Neural crest cell (in vitro differentiated cells): ENCODE results near the gene TIMM23. TPM values are rescaled to one million over a fixed set of nuclear protein-coding genes. Genes with fewer than 3 reads are reported as not detected.

Experiments
- DNase-seq: peaks from one replicate; pipeline ENCODE4 v3.0.0; 2021; ENCODE audit warnings: low read depth, mixed read lengths, low spot score
- H3K27ac Mint-ChIP-seq: one replicate; pipeline ENCODE4 v1.8.0; 2021; ENCODE audit warnings: mild to moderate bottlenecking, mixed read lengths; ENCODE audit not compliant: unreplicated experiment
- H3K27me3 Mint-ChIP-seq: 2 replicates; pipeline ENCODE4 v1.8.0; 2021; ENCODE audit warnings: low read depth, mild to moderate bottlenecking, mixed read lengths
- H3K36me3 Mint-ChIP-seq: 2 replicates; pipeline ENCODE4 v1.8.0; 2021; ENCODE audit warnings: low read depth, mild to moderate bottlenecking, mixed read lengths
- H3K4me1 Mint-ChIP-seq: 2 replicates; pipeline ENCODE4 v1.8.0; 2021; ENCODE audit warnings: mixed read lengths
- H3K4me3 Mint-ChIP-seq: one replicate; pipeline ENCODE4 v1.8.0; 2021; ENCODE audit warnings: mild to moderate bottlenecking, mixed read lengths
- H3K9me3 Mint-ChIP-seq: 2 replicates; pipeline ENCODE4 v1.8.0; 2021; ENCODE audit warnings: mixed read lengths
- total RNA-seq: library from RNA; stranded (reverse); gene quantifications from 2 replicates; pipeline ENCODE4 v1.2.1, GENCODE V29; 2021
- TF ChIP-seq, protein P1 (sequence below): fragments of 200-600 bp; sonication (generic); conservative IDR thresholded peaks from 2 replicates; pipeline ENCODE4 v1.5.0; 2021; ENCODE audit warnings: antibody characterized with exemption, mild to moderate bottlenecking

TIMM23 gene
- total RNA-seq, 1 donor from 2014 or later, result 73.9 TPM

DNA sequence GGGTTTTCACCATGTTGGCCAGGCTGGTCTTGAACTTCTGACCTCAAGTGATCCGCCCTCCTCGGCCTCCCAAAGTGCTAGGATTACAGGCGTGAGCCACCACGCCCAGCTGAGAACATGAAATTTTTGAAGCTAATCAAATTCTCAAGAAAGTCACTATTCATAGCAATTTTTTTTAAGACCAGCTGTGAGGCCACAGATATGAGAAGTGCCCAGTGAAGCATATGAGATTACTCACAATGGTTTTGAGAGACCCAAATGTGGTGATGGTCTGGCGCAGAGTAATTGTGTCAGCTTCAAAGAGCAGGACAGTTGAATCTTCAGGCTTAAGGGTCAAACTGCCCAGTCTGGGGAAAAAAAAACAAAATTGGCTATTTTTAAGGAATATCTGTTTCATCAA, 41.9 kb downstream of the TIMM23 start:
- no peaks in the 10 kb centered on the region for H3K4me1 Mint-ChIP-seq
- H3K9me3 Mint-ChIP-seq, result no peaks in the 10 kb centered on the region
- no peaks in the 10 kb centered on the region for H3K27me3 Mint-ChIP-seq
- peaks cover 12% of the 10 kb centered on the region for H3K36me3 Mint-ChIP-seq
- no peak overlapping the region for H3K27ac Mint-ChIP-seq
- TF ChIP-seq, protein P1, sequence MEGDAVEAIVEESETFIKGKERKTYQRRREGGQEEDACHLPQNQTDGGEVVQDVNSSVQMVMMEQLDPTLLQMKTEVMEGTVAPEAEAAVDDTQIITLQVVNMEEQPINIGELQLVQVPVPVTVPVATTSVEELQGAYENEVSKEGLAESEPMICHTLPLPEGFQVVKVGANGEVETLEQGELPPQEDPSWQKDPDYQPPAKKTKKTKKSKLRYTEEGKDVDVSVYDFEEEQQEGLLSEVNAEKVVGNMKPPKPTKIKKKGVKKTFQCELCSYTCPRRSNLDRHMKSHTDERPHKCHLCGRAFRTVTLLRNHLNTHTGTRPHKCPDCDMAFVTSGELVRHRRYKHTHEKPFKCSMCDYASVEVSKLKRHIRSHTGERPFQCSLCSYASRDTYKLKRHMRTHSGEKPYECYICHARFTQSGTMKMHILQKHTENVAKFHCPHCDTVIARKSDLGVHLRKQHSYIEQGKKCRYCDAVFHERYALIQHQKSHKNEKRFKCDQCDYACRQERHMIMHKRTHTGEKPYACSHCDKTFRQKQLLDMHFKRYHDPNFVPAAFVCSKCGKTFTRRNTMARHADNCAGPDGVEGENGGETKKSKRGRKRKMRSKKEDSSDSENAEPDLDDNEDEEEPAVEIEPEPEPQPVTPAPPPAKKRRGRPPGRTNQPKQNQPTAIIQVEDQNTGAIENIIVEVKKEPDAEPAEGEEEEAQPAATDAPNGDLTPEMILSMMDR, result no peak
- no peak for DNase-seq
- no peak overlapping the region for H3K4me3 Mint-ChIP-seq

DNA sequence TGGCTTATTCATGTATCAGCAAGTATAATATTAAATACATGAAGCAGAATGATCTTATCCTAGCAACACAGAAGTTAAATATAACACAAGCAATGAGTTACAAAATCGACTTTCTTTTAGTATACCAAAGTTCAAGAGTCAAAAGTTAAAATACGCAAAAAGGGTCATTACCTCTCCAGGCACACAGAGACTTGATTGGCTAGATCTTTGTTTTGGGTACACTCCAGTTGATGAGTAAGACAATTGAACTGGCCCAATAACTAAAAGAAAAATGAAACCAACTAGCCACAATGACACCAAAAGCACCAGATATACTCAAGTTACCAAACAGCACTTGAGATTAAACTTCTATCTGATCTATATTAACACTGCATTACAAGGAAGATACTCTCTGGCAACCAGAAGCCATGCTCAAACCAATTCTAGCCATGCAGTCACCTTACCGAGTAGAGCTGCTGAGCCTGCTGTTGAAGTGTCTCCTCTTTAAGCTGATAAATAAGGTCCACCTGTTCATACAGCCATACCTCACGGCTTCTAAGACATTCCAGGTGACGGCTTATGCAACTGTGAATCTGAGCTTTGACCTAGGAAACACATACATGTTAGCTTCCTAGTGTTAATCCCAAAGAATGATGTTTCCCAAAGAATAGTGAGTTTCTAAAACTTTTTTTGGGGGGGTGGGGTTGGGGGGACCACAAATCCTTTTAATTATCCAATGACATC, 42.6 kb downstream of the TIMM23 start:
- Mint-ChIP-seq H3K36me3 (peaks cover 12% of the 10 kb centered on the region), H3K9me3 (no peaks in the 10 kb centered on the region), H3K4me3 (no peak overlapping the region), H3K27me3 (no peaks in the 10 kb centered on the region), H3K4me1 (peaks cover 3% of the 10 kb centered on the region), H3K27ac (no peak overlapping the region)
- TF ChIP-seq, protein P1, result no peak
- DNase-seq, result no peak

DNA sequence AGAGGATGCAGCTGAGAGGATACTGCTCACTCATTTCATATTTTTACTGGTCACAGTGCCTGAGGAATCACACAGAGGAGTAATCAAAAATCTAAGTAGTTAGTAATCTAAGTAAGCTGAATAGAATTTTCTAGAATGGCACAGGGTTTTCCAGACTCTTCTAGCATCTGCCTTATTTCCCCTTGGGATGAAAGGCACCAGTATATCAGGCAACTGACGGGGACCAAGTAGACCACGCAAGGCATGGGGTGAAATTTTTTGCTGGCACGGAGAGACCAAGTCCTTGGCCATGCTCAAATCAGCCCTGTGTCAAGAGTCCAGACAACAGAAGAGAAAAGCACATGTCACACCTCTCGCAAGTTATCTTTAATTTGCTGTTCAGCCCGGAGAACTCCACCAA, 43.9 kb downstream of the TIMM23 start:
- no peaks in the 10 kb centered on the region for H3K9me3 Mint-ChIP-seq
- H3K27me3 Mint-ChIP-seq, result no peaks in the 10 kb centered on the region
- H3K36me3 Mint-ChIP-seq, result peaks cover 12% of the 10 kb centered on the region
- TF ChIP-seq, protein P1, result no peak
- H3K4me1 Mint-ChIP-seq, result peaks cover 5% of the 10 kb centered on the region
- no peak overlapping the region for H3K4me3 Mint-ChIP-seq
- no peak overlapping the region for H3K27ac Mint-ChIP-seq
- no peak for DNase-seq

DNA sequence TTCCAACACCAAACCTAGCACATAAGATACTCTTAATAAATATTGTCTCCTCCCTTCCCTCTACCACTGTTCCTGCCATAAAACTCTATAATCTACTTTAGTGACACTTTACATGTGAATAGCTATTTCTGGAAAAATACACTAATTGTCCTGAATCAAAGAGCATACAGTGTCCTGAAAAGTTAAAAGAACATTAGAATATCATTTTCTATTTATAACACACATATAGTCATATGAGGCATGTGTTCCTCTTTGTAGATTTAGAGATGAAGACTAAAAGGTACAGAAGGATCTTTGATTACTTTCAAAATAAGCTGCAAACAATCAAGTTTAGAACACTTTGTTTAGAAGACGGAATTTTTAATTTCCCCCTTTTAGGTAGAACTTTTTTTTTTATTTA, 44.5 kb downstream of the TIMM23 start:
- peaks cover 5% of the 10 kb centered on the region for H3K4me1 Mint-ChIP-seq
- no peaks in the 10 kb centered on the region for H3K9me3 Mint-ChIP-seq
- no peaks in the 10 kb centered on the region for H3K27me3 Mint-ChIP-seq
- TF ChIP-seq, protein P1, result no peak
- no peak overlapping the region for H3K4me3 Mint-ChIP-seq
- H3K27ac Mint-ChIP-seq, result no peak overlapping the region
- no peak for DNase-seq
- H3K36me3 Mint-ChIP-seq, result peaks cover 12% of the 10 kb centered on the region

DNA sequence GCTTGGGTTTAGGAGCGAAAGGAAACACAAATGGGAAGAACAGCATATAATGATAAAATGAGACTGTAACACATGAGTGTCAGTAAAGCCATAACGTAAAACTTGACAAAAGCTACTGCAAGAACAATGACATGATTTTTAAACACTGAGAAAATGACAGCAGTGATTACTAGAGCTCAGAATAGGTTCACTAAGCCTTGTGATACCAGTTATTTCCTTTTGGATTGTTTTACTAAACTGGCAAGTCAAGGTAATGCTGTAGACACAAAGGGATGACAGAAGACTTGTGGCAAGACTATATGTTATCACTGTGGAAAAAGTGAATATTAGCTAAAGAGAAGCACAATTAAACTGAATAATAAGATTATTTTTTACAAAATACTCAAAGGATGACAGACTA, 45.4 kb downstream of the TIMM23 start:
- no peaks in the 10 kb centered on the region for H3K9me3 Mint-ChIP-seq
- H3K27ac Mint-ChIP-seq, result no peak overlapping the region
- TF ChIP-seq, protein P1, result no peak
- H3K27me3 Mint-ChIP-seq, result no peaks in the 10 kb centered on the region
- H3K4me1 Mint-ChIP-seq, result peaks cover 9% of the 10 kb centered on the region
- no peak overlapping the region for H3K4me3 Mint-ChIP-seq
- DNase-seq, result no peak
- H3K36me3 Mint-ChIP-seq, result peaks cover 11% of the 10 kb centered on the region
